ENCODE data around the gene DYNLT5. TPM values are rescaled to one million over a fixed set of nuclear protein-coding genes. Genes with fewer than 3 reads are reported as not detected.

The DYNLT5 gene
- polyA plus RNA-seq (2013, experiment 1 of 2), result 0.27 TPM
- polyA plus RNA-seq (2013, experiment 2 of 2), result 0.45 TPM

GRCh38 chr1:66752000-66752592, at the start of gene DYNLT5:
TSS of gene DYNLT5 (plus strand) at chr1:66752459. CDS start at chr1:66754659, 2,200 bp downstream.
- DNase-seq, result peak; percentile 80
- WGBS (ENCODE audit: extremely low coverage, insufficient coverage, low lambda C conversion rate), result no CpG with 5 or more reads among the region's 35 CpGs
- no peak within 1 kb of the TSS for H2BK120ac ChIP-seq (ENCODE audit: low read depth, low read length)

GRCh38 chr1:66704177-66704875, 47.9 kb upstream of the DYNLT5 start:
- DNase-seq, result no peak
- no peak overlapping the region for H3K9ac ChIP-seq (ENCODE audit: low read length)

More at GRCh38 chr1:66752000-66752592, at the start of gene DYNLT5:
- Histone ChIP-seq H3K4me3 (ENCODE audit: low read length) (peak within 1 kb of the TSS; percentile 13), H3K9ac (ENCODE audit: low read length) (peak within 1 kb of the TSS; percentile 10), H3K4me1 (ENCODE audit: control insufficient read depth, low read depth, low read length) (peaks cover 2% of the 10 kb centered on the region), H4K5ac (ENCODE audit: low read length) (no peak within 1 kb of the TSS), H3K79me1 (ENCODE audit: low read length) (no peaks in the 10 kb centered on the region), H2BK5ac (ENCODE audit: low read length) (no peak within 1 kb of the TSS), H3K79me2 (ENCODE audit: control insufficient read depth, insufficient read depth, low read length) (no peaks in the 10 kb centered on the region), H3K4me2 (ENCODE audit: low read length) (peak within 1 kb of the TSS; percentile 75), H2AK5ac (ENCODE audit: low read length) (no peak within 1 kb of the TSS), H3K56ac (ENCODE audit: low read length) (peak within 1 kb of the TSS; percentile 28), H3K27ac (ENCODE audit: low read depth, low read length) (no peak within 1 kb of the TSS), H3K27me3 (ENCODE audit: insufficient read depth, low read length, poor library complexity) (no peaks in the 10 kb centered on the region), H2BK15ac (replicated peaks; ENCODE audit: low read depth) (no peak within 1 kb of the TSS), H4K8ac (ENCODE audit: low read depth, low read length) (no peak within 1 kb of the TSS), H3K4ac (ENCODE audit: low read depth, low read length) (no peak within 1 kb of the TSS), H3K23ac (ENCODE audit: low read length) (no peak within 1 kb of the TSS), H3K36me3 (ENCODE audit: control insufficient read depth, insufficient read depth, low read length) (no peaks in the 10 kb centered on the region), H3K18ac (ENCODE audit: low read length) (no peak within 1 kb of the TSS)

GRCh38 chr1:66705110-66705509, 47.1 kb upstream of the DYNLT5 start:
- no peak overlapping the region for H3K4ac ChIP-seq (ENCODE audit: low read depth, low read length)
- H3K27ac ChIP-seq (ENCODE audit: low read depth, low read length), result no peak overlapping the region
- no peak overlapping the region for H3K4me3 ChIP-seq (ENCODE audit: low read length)
- no peaks in the 10 kb centered on the region for H3K36me3 ChIP-seq (ENCODE audit: control insufficient read depth, insufficient read depth, low read length)
- H3K9ac ChIP-seq (ENCODE audit: low read length), result no peak overlapping the region
- H2BK120ac ChIP-seq (ENCODE audit: low read depth, low read length), result no peak overlapping the region
- no peak overlapping the region for H2BK5ac ChIP-seq (ENCODE audit: low read length)
- no CpG with 5 or more reads among the region's 5 CpGs for WGBS (ENCODE audit: extremely low coverage, insufficient coverage, low lambda C conversion rate)
- no peak overlapping the region for H2BK15ac ChIP-seq (replicated peaks; ENCODE audit: low read depth)
- no peak for DNase-seq
- no peak overlapping the region for H3K23ac ChIP-seq (ENCODE audit: low read length)
- H3K18ac ChIP-seq (ENCODE audit: low read length), result no peak overlapping the region
- H3K79me1 ChIP-seq (ENCODE audit: low read length), result no peaks in the 10 kb centered on the region
- no peaks in the 10 kb centered on the region for H3K4me1 ChIP-seq (ENCODE audit: control insufficient read depth, low read depth, low read length)
- H3K4me2 ChIP-seq (ENCODE audit: low read length), result no peak overlapping the region
- no peaks in the 10 kb centered on the region for H3K79me2 ChIP-seq (ENCODE audit: control insufficient read depth, insufficient read depth, low read length)
- H4K5ac ChIP-seq (ENCODE audit: low read length), result no peak overlapping the region
- no peaks in the 10 kb centered on the region for H3K27me3 ChIP-seq (ENCODE audit: insufficient read depth, low read length, poor library complexity)
- H2AK5ac ChIP-seq (ENCODE audit: low read length), result no peak overlapping the region
- no peak overlapping the region for H4K8ac ChIP-seq (ENCODE audit: low read depth, low read length)
- H3K56ac ChIP-seq (ENCODE audit: low read length), result no peak overlapping the region

More at GRCh38 chr1:66704177-66704875, 47.9 kb upstream of the DYNLT5 start:
- Histone ChIP-seq H2BK5ac (ENCODE audit: low read length) (no peak overlapping the region), H3K23ac (ENCODE audit: low read length) (no peak overlapping the region), H2BK120ac (ENCODE audit: low read depth, low read length) (no peak overlapping the region), H3K79me1 (ENCODE audit: low read length) (no peaks in the 10 kb centered on the region), H3K79me2 (ENCODE audit: control insufficient read depth, insufficient read depth, low read length) (no peaks in the 10 kb centered on the region), H3K4me2 (ENCODE audit: low read length) (no peak overlapping the region), H3K4me3 (ENCODE audit: low read length) (no peak overlapping the region), H3K4ac (ENCODE audit: low read depth, low read length) (no peak overlapping the region), H3K27ac (ENCODE audit: low read depth, low read length) (no peak overlapping the region), H4K8ac (ENCODE audit: low read depth, low read length) (no peak overlapping the region), H3K4me1 (ENCODE audit: control insufficient read depth, low read depth, low read length) (no peaks in the 10 kb centered on the region), H3K36me3 (ENCODE audit: control insufficient read depth, insufficient read depth, low read length) (no peaks in the 10 kb centered on the region), H4K5ac (ENCODE audit: low read length) (no peak overlapping the region), H2BK15ac (replicated peaks; ENCODE audit: low read depth) (no peak overlapping the region), H3K18ac (ENCODE audit: low read length) (no peak overlapping the region), H3K56ac (ENCODE audit: low read length) (no peak overlapping the region), H3K27me3 (ENCODE audit: insufficient read depth, low read length, poor library complexity) (no peaks in the 10 kb centered on the region), H2AK5ac (ENCODE audit: low read length) (no peak overlapping the region)
- no CpG with 5 or more reads among the region's 4 CpGs for WGBS (ENCODE audit: extremely low coverage, insufficient coverage, low lambda C conversion rate)

- no CpG with 5 or more reads among the region's 2 CpGs for WGBS (ENCODE audit: extremely low coverage, insufficient coverage, low lambda C conversion rate)
- peak; percentile 33 for DNase-seq
Observed at GRCh38 chr1:66711420-66711819, 40.8 kb upstream of the DYNLT5 start.

GRCh38 chr1:66712839-66713238, 39.4 kb upstream of the DYNLT5 start:
- Histone ChIP-seq H4K5ac (ENCODE audit: low read length) (no peak overlapping the region), H3K79me2 (ENCODE audit: control insufficient read depth, insufficient read depth, low read length) (no peaks in the 10 kb centered on the region), H3K18ac (ENCODE audit: low read length) (no peak overlapping the region), H2AK5ac (ENCODE audit: low read length) (no peak overlapping the region), H3K4ac (ENCODE audit: low read depth, low read length) (no peak overlapping the region), H3K4me1 (ENCODE audit: control insufficient read depth, low read depth, low read length) (no peaks in the 10 kb centered on the region), H3K4me3 (ENCODE audit: low read length) (no peak overlapping the region), H2BK120ac (ENCODE audit: low read depth, low read length) (no peak overlapping the region), H3K36me3 (ENCODE audit: control insufficient read depth, insufficient read depth, low read length) (no peaks in the 10 kb centered on the region), H2BK15ac (replicated peaks; ENCODE audit: low read depth) (no peak overlapping the region), H3K27ac (ENCODE audit: low read depth, low read length) (no peak overlapping the region), H4K8ac (ENCODE audit: low read depth, low read length) (no peak overlapping the region), H3K9ac (ENCODE audit: low read length) (no peak overlapping the region), H3K23ac (ENCODE audit: low read length) (no peak overlapping the region), H3K79me1 (ENCODE audit: low read length) (no peaks in the 10 kb centered on the region), H3K27me3 (ENCODE audit: insufficient read depth, low read length, poor library complexity) (no peaks in the 10 kb centered on the region), H2BK5ac (ENCODE audit: low read length) (no peak overlapping the region), H3K56ac (ENCODE audit: low read length) (no peak overlapping the region), H3K4me2 (ENCODE audit: low read length) (no peak overlapping the region)
- DNase-seq, result no peak
- WGBS (ENCODE audit: extremely low coverage, insufficient coverage, low lambda C conversion rate), result no CpG with 5 or more reads among the region's 2 CpGs

More at GRCh38 chr1:66711420-66711819, 40.8 kb upstream of the DYNLT5 start:
- H4K5ac ChIP-seq (ENCODE audit: low read length), result no peak overlapping the region
- no peaks in the 10 kb centered on the region for H3K79me1 ChIP-seq (ENCODE audit: low read length)
- no peaks in the 10 kb centered on the region for H3K4me1 ChIP-seq (ENCODE audit: control insufficient read depth, low read depth, low read length)
- no peak overlapping the region for H3K18ac ChIP-seq (ENCODE audit: low read length)
- no peak overlapping the region for H2AK5ac ChIP-seq (ENCODE audit: low read length)
- no peak overlapping the region for H2BK15ac ChIP-seq (replicated peaks; ENCODE audit: low read depth)
- H3K79me2 ChIP-seq (ENCODE audit: control insufficient read depth, insufficient read depth, low read length), result no peaks in the 10 kb centered on the region
- H3K9ac ChIP-seq (ENCODE audit: low read length), result no peak overlapping the region
- H3K36me3 ChIP-seq (ENCODE audit: control insufficient read depth, insufficient read depth, low read length), result no peaks in the 10 kb centered on the region
- no peak overlapping the region for H4K8ac ChIP-seq (ENCODE audit: low read depth, low read length)
- no peak overlapping the region for H2BK120ac ChIP-seq (ENCODE audit: low read depth, low read length)
- no peak overlapping the region for H2BK5ac ChIP-seq (ENCODE audit: low read length)
- H3K4ac ChIP-seq (ENCODE audit: low read depth, low read length), result no peak overlapping the region
- H3K27ac ChIP-seq (ENCODE audit: low read depth, low read length), result no peak overlapping the region
- no peak overlapping the region for H3K4me3 ChIP-seq (ENCODE audit: low read length)
- H3K56ac ChIP-seq (ENCODE audit: low read length), result no peak overlapping the region
- H3K27me3 ChIP-seq (ENCODE audit: insufficient read depth, low read length, poor library complexity), result no peaks in the 10 kb centered on the region
- no peak overlapping the region for H3K4me2 ChIP-seq (ENCODE audit: low read length)
- no peak overlapping the region for H3K23ac ChIP-seq (ENCODE audit: low read length)

All from mesendoderm (in vitro differentiated cells).